Measurements from ENCODE around the gene WFS1.
A peak's percentile ranks its signal among the peaks of the same experiment; 100 is the strongest.

The WFS1 gene, protein sequence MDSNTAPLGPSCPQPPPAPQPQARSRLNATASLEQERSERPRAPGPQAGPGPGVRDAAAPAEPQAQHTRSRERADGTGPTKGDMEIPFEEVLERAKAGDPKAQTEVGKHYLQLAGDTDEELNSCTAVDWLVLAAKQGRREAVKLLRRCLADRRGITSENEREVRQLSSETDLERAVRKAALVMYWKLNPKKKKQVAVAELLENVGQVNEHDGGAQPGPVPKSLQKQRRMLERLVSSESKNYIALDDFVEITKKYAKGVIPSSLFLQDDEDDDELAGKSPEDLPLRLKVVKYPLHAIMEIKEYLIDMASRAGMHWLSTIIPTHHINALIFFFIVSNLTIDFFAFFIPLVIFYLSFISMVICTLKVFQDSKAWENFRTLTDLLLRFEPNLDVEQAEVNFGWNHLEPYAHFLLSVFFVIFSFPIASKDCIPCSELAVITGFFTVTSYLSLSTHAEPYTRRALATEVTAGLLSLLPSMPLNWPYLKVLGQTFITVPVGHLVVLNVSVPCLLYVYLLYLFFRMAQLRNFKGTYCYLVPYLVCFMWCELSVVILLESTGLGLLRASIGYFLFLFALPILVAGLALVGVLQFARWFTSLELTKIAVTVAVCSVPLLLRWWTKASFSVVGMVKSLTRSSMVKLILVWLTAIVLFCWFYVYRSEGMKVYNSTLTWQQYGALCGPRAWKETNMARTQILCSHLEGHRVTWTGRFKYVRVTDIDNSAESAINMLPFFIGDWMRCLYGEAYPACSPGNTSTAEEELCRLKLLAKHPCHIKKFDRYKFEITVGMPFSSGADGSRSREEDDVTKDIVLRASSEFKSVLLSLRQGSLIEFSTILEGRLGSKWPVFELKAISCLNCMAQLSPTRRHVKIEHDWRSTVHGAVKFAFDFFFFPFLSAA

DNA sequence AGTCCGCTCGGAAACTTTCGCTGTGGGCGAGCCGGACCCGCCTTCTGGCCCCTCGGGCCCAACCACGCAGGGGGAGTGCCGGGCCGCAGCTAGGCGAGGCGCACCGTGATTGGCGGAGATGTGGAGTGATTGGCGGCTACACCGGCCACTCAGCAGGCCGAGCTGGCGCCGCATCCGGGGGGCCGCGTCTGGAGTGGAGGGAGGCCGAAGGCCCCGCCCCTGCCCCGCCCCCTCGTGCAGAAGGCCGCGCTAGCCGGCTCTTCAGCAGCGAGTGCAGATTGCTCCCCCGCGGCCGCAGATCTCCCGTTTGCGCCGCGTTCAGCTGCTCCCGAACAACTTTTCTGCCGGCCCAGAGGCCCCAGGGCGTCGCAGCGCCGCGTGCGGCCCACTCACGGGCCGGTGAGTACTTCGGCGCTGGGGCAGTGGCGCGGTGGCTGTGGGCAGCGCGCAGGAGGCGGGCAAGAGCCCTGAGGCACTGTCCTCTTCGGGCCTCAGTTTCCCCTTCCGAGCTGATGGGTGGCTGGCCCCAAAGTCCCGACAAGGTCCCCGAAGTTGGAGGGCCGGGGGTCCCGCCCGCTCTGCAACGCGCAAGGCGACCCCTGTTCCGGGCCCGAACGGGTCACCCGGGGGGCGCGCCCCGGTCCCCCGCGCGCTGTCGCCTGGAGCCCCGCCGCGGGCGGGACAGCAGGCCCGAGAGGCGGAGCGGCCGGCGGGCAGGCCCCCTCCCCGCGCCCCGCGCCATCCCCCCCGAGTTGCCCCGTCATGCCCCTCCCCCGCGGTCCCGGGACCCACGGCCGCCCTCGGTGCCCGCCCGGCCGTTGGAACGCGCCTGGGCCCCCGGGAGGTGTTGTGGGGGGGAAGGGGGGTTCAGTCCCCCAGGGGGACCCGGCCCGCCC is at the start of gene WFS1:
TSS of gene WFS1 (plus strand) at position 235 of the 896 bp plus-strand sequence. CDS start 7,606 bp downstream, outside the sequence.
- TF ChIP-seq, protein P1, sequence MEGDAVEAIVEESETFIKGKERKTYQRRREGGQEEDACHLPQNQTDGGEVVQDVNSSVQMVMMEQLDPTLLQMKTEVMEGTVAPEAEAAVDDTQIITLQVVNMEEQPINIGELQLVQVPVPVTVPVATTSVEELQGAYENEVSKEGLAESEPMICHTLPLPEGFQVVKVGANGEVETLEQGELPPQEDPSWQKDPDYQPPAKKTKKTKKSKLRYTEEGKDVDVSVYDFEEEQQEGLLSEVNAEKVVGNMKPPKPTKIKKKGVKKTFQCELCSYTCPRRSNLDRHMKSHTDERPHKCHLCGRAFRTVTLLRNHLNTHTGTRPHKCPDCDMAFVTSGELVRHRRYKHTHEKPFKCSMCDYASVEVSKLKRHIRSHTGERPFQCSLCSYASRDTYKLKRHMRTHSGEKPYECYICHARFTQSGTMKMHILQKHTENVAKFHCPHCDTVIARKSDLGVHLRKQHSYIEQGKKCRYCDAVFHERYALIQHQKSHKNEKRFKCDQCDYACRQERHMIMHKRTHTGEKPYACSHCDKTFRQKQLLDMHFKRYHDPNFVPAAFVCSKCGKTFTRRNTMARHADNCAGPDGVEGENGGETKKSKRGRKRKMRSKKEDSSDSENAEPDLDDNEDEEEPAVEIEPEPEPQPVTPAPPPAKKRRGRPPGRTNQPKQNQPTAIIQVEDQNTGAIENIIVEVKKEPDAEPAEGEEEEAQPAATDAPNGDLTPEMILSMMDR (IDR thresholded peaks at IDR 0.05; ENCODE audit: control insufficient read depth, insufficient read depth, low read depth, low read length, missing control alignments), result no peak
- H3K4me3 ChIP-seq (ENCODE audit: control insufficient read depth, low read depth, low read length), result peak within 1 kb of the TSS; percentile 83
- DNase-seq (ENCODE audit: low read depth), result peak; percentile 91

DNA sequence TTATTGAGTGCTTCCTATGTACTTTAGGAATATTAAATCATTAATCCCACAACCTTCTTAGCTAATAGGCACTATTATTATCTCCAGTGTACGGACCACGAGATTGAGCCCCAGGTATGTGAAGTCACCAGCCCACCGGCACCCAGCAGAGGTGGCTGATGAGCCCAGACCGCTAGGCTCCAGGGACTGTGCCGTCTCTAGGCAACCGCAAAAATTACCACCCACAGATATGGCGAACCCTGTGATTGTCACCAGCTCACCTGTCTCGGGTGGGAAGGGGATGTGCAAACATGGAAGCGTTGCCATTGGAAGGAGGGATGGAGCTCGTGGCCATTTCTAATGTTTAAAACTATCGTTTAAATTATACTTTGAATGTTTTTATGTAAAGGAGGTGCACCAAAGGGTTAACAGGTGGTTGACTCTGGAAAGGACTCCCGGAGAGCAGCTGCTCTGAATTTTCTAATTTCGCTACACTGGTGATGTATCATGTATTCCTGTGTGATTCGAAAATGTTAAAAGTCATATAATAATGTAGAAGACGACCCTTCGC is 48.3 kb upstream of the WFS1 start:
- DNase-seq (ENCODE audit: low read depth), result no peak
- no peak overlapping the region for H3K4me3 ChIP-seq (ENCODE audit: control insufficient read depth, low read depth, low read length)
- TF ChIP-seq, protein P1 (IDR thresholded peaks at IDR 0.05; ENCODE audit: control insufficient read depth, insufficient read depth, low read depth, low read length, missing control alignments), result no peak

DNA sequence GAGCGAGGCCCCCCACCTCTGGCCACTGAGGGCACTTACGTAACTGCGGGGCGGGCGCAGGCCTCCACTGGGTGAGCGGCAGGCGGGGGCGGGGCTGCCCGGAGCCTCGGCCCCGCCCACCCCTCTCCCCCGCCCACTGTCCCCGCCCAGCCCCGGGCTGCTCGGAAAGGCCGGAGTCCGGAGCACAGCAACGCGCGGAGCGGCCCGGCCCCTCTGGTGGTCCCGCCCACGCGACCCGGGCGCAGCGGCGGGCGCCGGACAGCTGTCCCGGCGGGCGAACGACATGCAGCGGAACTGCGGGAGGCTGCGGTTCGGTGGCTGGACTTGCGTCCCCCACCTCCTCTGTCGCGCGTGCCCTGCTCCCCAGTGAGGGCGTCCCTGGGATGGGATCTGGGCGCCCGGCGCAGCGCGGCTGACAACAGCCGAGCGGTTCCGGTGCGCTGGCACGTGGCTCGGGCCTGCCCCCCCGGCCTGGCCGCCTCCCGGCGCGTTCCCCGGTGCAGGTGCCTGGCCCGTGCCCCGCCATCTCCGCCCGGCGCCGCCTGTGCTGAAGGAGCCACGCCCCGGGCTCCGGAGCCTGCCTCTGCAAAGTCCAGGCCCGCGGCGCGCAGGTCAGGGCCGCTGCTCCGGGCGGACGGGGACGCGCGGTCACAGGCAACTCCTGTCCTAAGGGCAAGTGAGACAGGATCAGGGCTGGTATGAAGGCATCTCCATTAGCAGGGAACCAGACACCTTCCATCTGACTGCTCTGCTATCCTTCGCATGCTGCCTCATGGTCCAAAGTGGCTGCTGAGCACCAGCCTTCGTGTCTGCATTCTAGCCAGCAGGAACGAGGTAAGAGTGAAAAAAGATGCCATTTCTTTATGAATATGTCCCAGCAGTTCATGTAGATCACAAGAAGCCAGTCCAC is 47.5 kb upstream of the WFS1 start:
- no peak for DNase-seq (ENCODE audit: low read depth)
- no peak overlapping the region for H3K4me3 ChIP-seq (ENCODE audit: control insufficient read depth, low read depth, low read length)
- TF ChIP-seq, protein P1 (IDR thresholded peaks at IDR 0.05; ENCODE audit: control insufficient read depth, insufficient read depth, low read depth, low read length, missing control alignments), result no peak

DNA sequence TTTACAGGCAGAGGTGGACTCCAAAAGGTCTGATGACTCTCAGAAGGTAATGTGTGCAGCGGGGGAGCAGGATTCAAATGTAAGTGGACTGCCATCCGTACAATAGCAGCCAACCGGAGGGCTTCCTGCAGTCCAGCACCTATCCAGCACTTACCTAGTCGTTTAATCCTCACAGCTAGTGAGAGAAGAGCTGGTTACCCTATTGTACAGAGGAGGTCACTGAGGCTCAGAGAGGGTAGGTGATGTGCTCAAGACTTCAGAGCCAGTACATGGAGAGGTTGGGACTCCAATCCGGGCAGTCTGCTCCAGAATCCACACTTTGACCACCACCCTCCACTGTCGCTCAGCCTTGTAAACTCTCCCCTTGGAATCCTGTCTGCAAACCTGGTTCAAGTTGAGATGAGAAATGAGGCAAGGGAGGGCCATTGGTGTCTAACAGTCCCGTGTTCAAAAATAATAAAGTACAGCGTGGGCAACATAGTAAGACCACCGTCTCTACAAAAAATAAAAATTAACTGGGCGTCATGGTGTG is 46.8 kb upstream of the WFS1 start:
- DNase-seq (ENCODE audit: low read depth), result no peak
- TF ChIP-seq, protein P1 (IDR thresholded peaks at IDR 0.05; ENCODE audit: control insufficient read depth, insufficient read depth, low read depth, low read length, missing control alignments), result no peak
- H3K4me3 ChIP-seq (ENCODE audit: control insufficient read depth, low read depth, low read length), result no peak overlapping the region

DNA sequence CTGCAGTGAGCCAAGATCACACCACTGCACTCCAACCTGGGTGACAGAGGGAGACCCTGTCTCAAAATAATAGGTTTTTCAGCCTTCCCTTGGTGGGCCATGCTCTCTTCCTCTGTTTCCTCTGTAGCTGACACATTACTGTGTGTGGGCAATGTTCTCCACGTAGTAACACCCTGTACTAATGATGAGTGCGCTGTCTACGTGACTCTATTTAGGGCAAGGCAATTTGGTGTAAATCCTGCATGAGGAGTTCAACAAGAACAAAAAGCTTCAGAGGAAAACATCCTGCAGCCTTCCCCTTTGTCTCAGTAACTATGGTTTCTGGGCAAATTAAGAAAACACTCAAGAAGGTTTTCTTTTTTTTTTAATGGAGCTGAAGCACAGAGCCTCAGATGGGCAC is 44.9 kb upstream of the WFS1 start:
- TF ChIP-seq, protein P1 (IDR thresholded peaks at IDR 0.05; ENCODE audit: control insufficient read depth, insufficient read depth, low read depth, low read length, missing control alignments), result no peak
- no peak for DNase-seq (ENCODE audit: low read depth)
- H3K4me3 ChIP-seq (ENCODE audit: control insufficient read depth, low read depth, low read length), result no peak overlapping the region
